H9 (cell line): ENCODE data around the gene LRMDA. TPM values are rescaled to one million over a fixed set of nuclear protein-coding genes. Genes with fewer than 3 reads are reported as not detected.

Experiments used
- DNase-seq: peaks from one replicate; pipeline ENCODE4 v3.0.0-alpha.2; 2017
- H2AFZ ChIP-seq: one replicate; pipeline ENCODE4 v1.6.1; 2013; ENCODE audit warnings: mild to moderate bottlenecking, low read length, control low read depth, moderate library complexity
- H2AK5ac ChIP-seq: 2 replicates; pipeline ENCODE4 v1.6.1; 2013; ENCODE audit warnings: low read length, control low read depth, mixed read lengths; ENCODE audit not compliant: insufficient read length
- H2BK120ac ChIP-seq: one replicate; pipeline ENCODE4 v1.6.1; 2013; ENCODE audit warnings: low read depth, mild to moderate bottlenecking, low read length, control low read depth, inconsistent platforms; ENCODE audit not compliant: poor library complexity, severe bottlenecking
- H2BK12ac ChIP-seq: 2 replicates; pipeline ENCODE4 v1.6.1; 2013; ENCODE audit warnings: low read length, control low read depth, mixed read lengths, low read depth; ENCODE audit not compliant: insufficient read length
- H2BK15ac ChIP-seq: 2 replicates; pipeline ENCODE4 v1.6.1; 2013; ENCODE audit warnings: low read depth, low read length, control low read depth
- H2BK20ac ChIP-seq: one replicate; pipeline ENCODE4 v1.6.1; 2013; ENCODE audit warnings: low read depth, mild to moderate bottlenecking, low read length, control low read depth, inconsistent platforms; ENCODE audit not compliant: poor library complexity, severe bottlenecking
- H2BK5ac ChIP-seq: 2 replicates; pipeline ENCODE4 v1.6.1; 2013; ENCODE audit warnings: low read length, control low read depth, mixed read lengths; ENCODE audit not compliant: insufficient read length
- H3K14ac ChIP-seq: 2 replicates; pipeline ENCODE4 v1.6.1; 2013; ENCODE audit warnings: low read length, control low read depth; ENCODE audit not compliant: insufficient read depth
- H3K18ac ChIP-seq: 2 replicates; pipeline ENCODE4 v1.6.1; 2013; ENCODE audit warnings: low read depth, mild to moderate bottlenecking, mixed read lengths, low read length, control low read depth; ENCODE audit not compliant: insufficient read length
- H3K23ac ChIP-seq: 2 replicates; pipeline ENCODE4 v1.6.1; 2013; ENCODE audit warnings: low read length, control low read depth, mixed read lengths, low read depth; ENCODE audit not compliant: insufficient read length
- H3K23me2 ChIP-seq: 2 replicates; pipeline ENCODE4 v1.6.1; 2013; ENCODE audit warnings: low read depth, mild to moderate bottlenecking, mixed read lengths, low read length, control low read depth; ENCODE audit not compliant: insufficient read length, poor library complexity, severe bottlenecking
- H3K27ac ChIP-seq: 2 replicates; pipeline ENCODE4 v1.5.1; 2013; ENCODE audit warnings: low read length, control low read depth, mixed read lengths, low read depth; ENCODE audit not compliant: insufficient read length
- H3K27me3 ChIP-seq: 2 replicates; pipeline ENCODE4 v1.6.1; 2013; ENCODE audit warnings: low read length, control low read depth, inconsistent platforms; ENCODE audit not compliant: insufficient read depth
- H3K4ac ChIP-seq: 2 replicates; pipeline ENCODE4 v1.6.1; 2013; ENCODE audit warnings: low read depth, mild to moderate bottlenecking, control low read depth, inconsistent platforms, low read length, moderate library complexity
- H3K4me1 ChIP-seq: 2 replicates; pipeline ENCODE4 v1.6.1; 2013; ENCODE audit warnings: low read length, control low read depth, inconsistent platforms; ENCODE audit not compliant: insufficient read depth
- H3K4me2 ChIP-seq: 2 replicates; pipeline ENCODE4 v1.6.1; 2013; ENCODE audit warnings: low read length, control low read depth, mixed read lengths; ENCODE audit not compliant: insufficient read length, insufficient read depth
- H3K56ac ChIP-seq: 2 replicates; pipeline ENCODE4 v1.6.1; 2013; ENCODE audit warnings: low read depth, mild to moderate bottlenecking, mixed read lengths, low read length, control low read depth; ENCODE audit not compliant: insufficient read length
- H3K79me1 ChIP-seq: 2 replicates; pipeline ENCODE4 v1.6.1; 2013; ENCODE audit warnings: low read depth, mild to moderate bottlenecking, moderate library complexity, low read length, control low read depth, inconsistent platforms; ENCODE audit not compliant: insufficient read depth, poor library complexity, severe bottlenecking
- H3K79me2 ChIP-seq: 2 replicates; pipeline ENCODE4 v1.6.1; 2013; ENCODE audit warnings: low read length, control low read depth, inconsistent platforms; ENCODE audit not compliant: insufficient read depth
- H3K9ac ChIP-seq: 2 replicates; pipeline ENCODE4 v1.6.1; 2013; ENCODE audit warnings: low read length, control low read depth, mixed read lengths; ENCODE audit not compliant: insufficient read length; ENCODE audit errors: extremely low read depth
- H3K9me3 ChIP-seq: one replicate; pipeline ENCODE4 v1.6.1; 2013; ENCODE audit warnings: low read depth, low read length, inconsistent platforms; ENCODE audit not compliant: control insufficient read depth
- H3T11ph ChIP-seq: one replicate; pipeline ENCODE4 v1.6.1; 2013; ENCODE audit warnings: mild to moderate bottlenecking, low read length, control low read depth, inconsistent platforms
- H4K20me1 ChIP-seq: one replicate; pipeline ENCODE4 v1.6.1; 2013; ENCODE audit not compliant: control insufficient read depth, insufficient read length, insufficient read depth
- H4K5ac ChIP-seq: 2 replicates; pipeline ENCODE4 v1.6.1; 2013; ENCODE audit warnings: low read depth, mild to moderate bottlenecking, mixed read lengths, low read length, control low read depth; ENCODE audit not compliant: insufficient read length
- H4K8ac ChIP-seq: replicated peaks from 2 replicates; pipeline ENCODE4 v1.6.1; 2013; ENCODE audit warnings: low read length, control low read depth, mixed read lengths, low read depth; ENCODE audit not compliant: insufficient read length
- H4K91ac ChIP-seq: 2 replicates; pipeline ENCODE4 v1.6.1; 2013; ENCODE audit warnings: low read depth, mild to moderate bottlenecking, moderate library complexity, mixed read lengths, low read length, control low read depth; ENCODE audit not compliant: insufficient read length
- H3K27ac Mint-ChIP-seq, 3 experiments: 2 replicates in 2 of 3; 3 replicates in 1 of 3; pipeline ENCODE4 v1.8.0; 2020 to 2021; ENCODE audit warnings: mixed read lengths in 3 of 3, mild to moderate bottlenecking in 1 of 3, moderate library complexity in 1 of 3
- H3K27me3 Mint-ChIP-seq: 2 replicates; pipeline ENCODE4 v1.8.0; 2021; ENCODE audit warnings: low read depth, mild to moderate bottlenecking, moderate library complexity, mixed read lengths
- H3K36me3 Mint-ChIP-seq, 3 experiments: 2 replicates in 2 of 3; 3 replicates in 1 of 3; pipeline ENCODE4 v1.8.0; 2020 to 2021; ENCODE audit warnings: low read depth in 3 of 3, mixed read lengths in 3 of 3; ENCODE audit not compliant: insufficient read depth in 1 of 3
- H3K4me1 Mint-ChIP-seq, 2 experiments: 2 replicates each; pipeline ENCODE4 v1.8.0; 2020; ENCODE audit warnings: mixed read lengths in 2 of 2
- H3K4me3 Mint-ChIP-seq, 2 experiments: 2 replicates in 1 of 2; 3 replicates in 1 of 2; pipeline ENCODE4 v1.8.0; 2020 to 2021; ENCODE audit warnings: mild to moderate bottlenecking in 2 of 2, mixed read lengths in 2 of 2, moderate library complexity in 1 of 2
- H3K9me3 Mint-ChIP-seq, 2 experiments: 2 replicates in 1 of 2; 3 replicates in 1 of 2; pipeline ENCODE4 v1.8.0; 2020; ENCODE audit warnings: mild to moderate bottlenecking in 2 of 2, mixed read lengths in 2 of 2, moderate library complexity in 1 of 2
- WGBS: extraction: QIAGEN DNeasy Blood & Tissue Kit; methylation state at CpG from one replicate; pipeline ENCODE4 v1.1.7; 2013; ENCODE audit warnings: missing lambda C conversion rate, low lambda C conversion rate, mixed read lengths; ENCODE audit not compliant: insufficient read length; ENCODE audit errors: extremely low coverage; 5-methylcytosine and 5-hydroxymethylcytosine counted together
- total RNA-seq: library from RNA; stranded (reverse); gene quantifications from 2 replicates; pipeline ENCODE4 v1.2.1, GENCODE V29; 2021
- TF ChIP-seq, protein P1 (sequence below): fragments of 200-600 bp; sonication (generic); conservative IDR thresholded peaks from 3 replicates; pipeline ENCODE4 v1.8.0; 2021; ENCODE audit warnings: antibody characterized with exemption, mild to moderate bottlenecking

The LRMDA gene
- total RNA-seq, 1 experiment from 2014 or later = 1.8 TPM

DNA sequence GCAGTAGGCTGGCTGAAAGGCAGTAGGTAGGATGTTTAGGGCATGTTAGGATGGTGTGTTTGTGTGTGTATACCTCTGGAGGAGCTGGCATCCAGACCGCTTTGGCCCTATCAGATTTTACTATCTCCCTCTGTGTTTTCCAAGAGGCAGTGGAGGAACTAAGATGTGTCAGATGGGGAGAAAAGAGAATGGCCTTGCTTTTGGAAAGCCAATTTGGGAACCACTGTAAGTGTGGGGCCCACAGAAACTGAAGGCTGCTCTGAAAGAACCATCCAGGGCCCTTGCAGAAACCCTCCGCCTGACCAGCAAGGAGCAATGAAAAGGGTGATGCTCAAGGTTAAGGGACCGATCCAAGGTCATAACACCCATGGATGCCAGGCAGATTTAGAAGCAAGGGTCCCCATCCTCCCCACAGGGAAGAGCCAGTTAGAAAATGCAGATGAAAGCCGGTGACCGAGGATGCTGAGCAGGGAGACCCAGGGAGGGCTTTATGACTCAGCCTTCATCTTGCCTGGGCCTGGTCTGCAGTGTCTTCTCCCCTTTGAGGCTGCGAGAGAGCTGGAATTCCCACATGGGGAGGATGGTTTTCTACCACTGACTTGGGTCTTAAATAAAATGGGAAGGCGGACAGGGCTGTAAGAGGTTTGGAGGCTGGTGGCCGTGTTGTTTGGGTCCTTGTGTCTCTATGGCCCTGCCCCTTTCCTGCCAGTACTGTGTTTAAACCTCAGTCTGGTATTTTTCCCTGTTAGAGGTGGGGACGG lies 275.8 kb downstream of the LRMDA start:
- Histone ChIP-seq H2BK15ac (no peak overlapping the region), H4K8ac (no peak overlapping the region), H3K23me2 (no peaks in the 10 kb centered on the region), H3K23ac (no peak overlapping the region), H3K4me2 (no peak overlapping the region), H3K27me3 (no peaks in the 10 kb centered on the region), H3K9me3 (no peaks in the 10 kb centered on the region), H3T11ph (no peak overlapping the region), H2BK20ac (no peak overlapping the region), H3K18ac (no peak overlapping the region), H3K79me2 (no peaks in the 10 kb centered on the region), H3K56ac (no peak overlapping the region), H2AK5ac (no peak overlapping the region), H2AFZ (no peak overlapping the region), H4K5ac (no peak overlapping the region), H3K14ac (no peak overlapping the region; the same call in 1 of the 2 replicates), H3K27ac (no peak overlapping the region), H2BK12ac (no peak overlapping the region), H3K4me1 (peaks cover 6% of the 10 kb centered on the region; the same call in 1 of the 2 replicates), H2BK5ac (no peak overlapping the region), H3K9ac (no peak overlapping the region), H3K79me1 (no peaks in the 10 kb centered on the region), H2BK120ac (no peak overlapping the region), H3K4ac (no peak overlapping the region), H4K91ac (no peak overlapping the region), H4K20me1 (no peaks in the 10 kb centered on the region)
- H3K4me1 Mint-ChIP-seq = peaks cover 33 to 37% of the 10 kb centered on the region in 2 experiments
- H3K9me3 Mint-ChIP-seq = no peaks in the 10 kb centered on the region
- no peaks in the 10 kb centered on the region; the same call in none of the 2 replicates for H3K27me3 Mint-ChIP-seq
- DNase-seq = no peak
- WGBS = no CpG with 5 or more reads among the region's 9 CpGs
- TF ChIP-seq, protein P1, sequence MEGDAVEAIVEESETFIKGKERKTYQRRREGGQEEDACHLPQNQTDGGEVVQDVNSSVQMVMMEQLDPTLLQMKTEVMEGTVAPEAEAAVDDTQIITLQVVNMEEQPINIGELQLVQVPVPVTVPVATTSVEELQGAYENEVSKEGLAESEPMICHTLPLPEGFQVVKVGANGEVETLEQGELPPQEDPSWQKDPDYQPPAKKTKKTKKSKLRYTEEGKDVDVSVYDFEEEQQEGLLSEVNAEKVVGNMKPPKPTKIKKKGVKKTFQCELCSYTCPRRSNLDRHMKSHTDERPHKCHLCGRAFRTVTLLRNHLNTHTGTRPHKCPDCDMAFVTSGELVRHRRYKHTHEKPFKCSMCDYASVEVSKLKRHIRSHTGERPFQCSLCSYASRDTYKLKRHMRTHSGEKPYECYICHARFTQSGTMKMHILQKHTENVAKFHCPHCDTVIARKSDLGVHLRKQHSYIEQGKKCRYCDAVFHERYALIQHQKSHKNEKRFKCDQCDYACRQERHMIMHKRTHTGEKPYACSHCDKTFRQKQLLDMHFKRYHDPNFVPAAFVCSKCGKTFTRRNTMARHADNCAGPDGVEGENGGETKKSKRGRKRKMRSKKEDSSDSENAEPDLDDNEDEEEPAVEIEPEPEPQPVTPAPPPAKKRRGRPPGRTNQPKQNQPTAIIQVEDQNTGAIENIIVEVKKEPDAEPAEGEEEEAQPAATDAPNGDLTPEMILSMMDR = no peak
- H3K36me3 Mint-ChIP-seq = no peaks in the 10 kb centered on the region; a peak in 1 of 7 replicates
- peak overlapping the region in 1 of 3 experiments; percentile 70; a peak in 1 of 7 replicates for H3K27ac Mint-ChIP-seq
- H3K4me3 Mint-ChIP-seq = no peak overlapping the region
